AG04450 (cell line): Measurements from ENCODE around the gene SLC22A16. TPM values are rescaled to one million over a fixed set of nuclear protein-coding genes. Genes with fewer than 3 reads are reported as not detected.

ENCODE experiments used
- CTCF ChIA-PET: fragments of 300-600, 350-600 bp; formaldehyde crosslinking; extraction: SDS; loops from one replicate; lab custom pipeline; 2022; ENCODE audit warnings: antibody characterized with exemption, inconsistent platforms; lab: Charles Lee
- POLR2A ChIA-PET: fragments of 350-600 bp; formaldehyde crosslinking; extraction: SDS; loops from one replicate; lab custom pipeline; 2021; ENCODE audit warnings: antibody characterized with exemption, inconsistent platforms; lab: Yijun Ruan, JAX
- DNase-seq: peaks from one replicate; pipeline ENCODE4 v3.0.0-alpha.2; 2011; ENCODE audit warnings: low read depth, low spot score
- H3K27ac ChIP-seq: one replicate; pipeline ENCODE4 v1.5.1; 2012; ENCODE audit warnings: low read depth, low read length, control low read depth
- H3K27me3 ChIP-seq: one replicate; pipeline ENCODE4 v1.6.0; 2012; ENCODE audit warnings: low read length; ENCODE audit not compliant: control insufficient read depth, insufficient read depth
- H3K4me3 ChIP-seq: 2 replicates; pipeline ENCODE4 v1.5.1; 2011; ENCODE audit warnings: mild to moderate bottlenecking, low read depth, low read length, control low read depth
- H3K9me3 ChIP-seq: 2 replicates; pipeline ENCODE4 v1.5.1; 2012; ENCODE audit warnings: low read length; ENCODE audit not compliant: control insufficient read depth, insufficient read depth
- polyA minus RNA-seq: library from RNA; depleted of rRNA, polyadenylated mRNA; stranded (reverse); fragments of >200 nt; gene quantifications from 2 replicates; pipeline ENCODE4 v1.2.3, GENCODE V29; 2011; rRNA and poly(A)+ RNA removed
- polyA plus RNA-seq: library from polyadenylated mRNA; depleted of rRNA; stranded (reverse); fragments of >200 nt; gene quantifications from 2 replicates; pipeline ENCODE4 v1.2.3, GENCODE V29; 2011; rRNA removed
- TF ChIP-seq, protein P1 (sequence below): IDR thresholded peaks from 2 replicates; pipeline ENCODE4 v1.5.1; 2011; ENCODE audit warnings: low read depth, low read length, control low read depth, inconsistent platforms

Gene SLC22A16, protein sequence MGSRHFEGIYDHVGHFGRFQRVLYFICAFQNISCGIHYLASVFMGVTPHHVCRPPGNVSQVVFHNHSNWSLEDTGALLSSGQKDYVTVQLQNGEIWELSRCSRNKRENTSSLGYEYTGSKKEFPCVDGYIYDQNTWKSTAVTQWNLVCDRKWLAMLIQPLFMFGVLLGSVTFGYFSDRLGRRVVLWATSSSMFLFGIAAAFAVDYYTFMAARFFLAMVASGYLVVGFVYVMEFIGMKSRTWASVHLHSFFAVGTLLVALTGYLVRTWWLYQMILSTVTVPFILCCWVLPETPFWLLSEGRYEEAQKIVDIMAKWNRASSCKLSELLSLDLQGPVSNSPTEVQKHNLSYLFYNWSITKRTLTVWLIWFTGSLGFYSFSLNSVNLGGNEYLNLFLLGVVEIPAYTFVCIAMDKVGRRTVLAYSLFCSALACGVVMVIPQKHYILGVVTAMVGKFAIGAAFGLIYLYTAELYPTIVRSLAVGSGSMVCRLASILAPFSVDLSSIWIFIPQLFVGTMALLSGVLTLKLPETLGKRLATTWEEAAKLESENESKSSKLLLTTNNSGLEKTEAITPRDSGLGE
- 0.12 TPM in 1 of 2 replicates, not detected in the other for polyA plus RNA-seq
- 0.14 TPM in 1 of 2 replicates, not detected in the other for polyA minus RNA-seq

DNA sequence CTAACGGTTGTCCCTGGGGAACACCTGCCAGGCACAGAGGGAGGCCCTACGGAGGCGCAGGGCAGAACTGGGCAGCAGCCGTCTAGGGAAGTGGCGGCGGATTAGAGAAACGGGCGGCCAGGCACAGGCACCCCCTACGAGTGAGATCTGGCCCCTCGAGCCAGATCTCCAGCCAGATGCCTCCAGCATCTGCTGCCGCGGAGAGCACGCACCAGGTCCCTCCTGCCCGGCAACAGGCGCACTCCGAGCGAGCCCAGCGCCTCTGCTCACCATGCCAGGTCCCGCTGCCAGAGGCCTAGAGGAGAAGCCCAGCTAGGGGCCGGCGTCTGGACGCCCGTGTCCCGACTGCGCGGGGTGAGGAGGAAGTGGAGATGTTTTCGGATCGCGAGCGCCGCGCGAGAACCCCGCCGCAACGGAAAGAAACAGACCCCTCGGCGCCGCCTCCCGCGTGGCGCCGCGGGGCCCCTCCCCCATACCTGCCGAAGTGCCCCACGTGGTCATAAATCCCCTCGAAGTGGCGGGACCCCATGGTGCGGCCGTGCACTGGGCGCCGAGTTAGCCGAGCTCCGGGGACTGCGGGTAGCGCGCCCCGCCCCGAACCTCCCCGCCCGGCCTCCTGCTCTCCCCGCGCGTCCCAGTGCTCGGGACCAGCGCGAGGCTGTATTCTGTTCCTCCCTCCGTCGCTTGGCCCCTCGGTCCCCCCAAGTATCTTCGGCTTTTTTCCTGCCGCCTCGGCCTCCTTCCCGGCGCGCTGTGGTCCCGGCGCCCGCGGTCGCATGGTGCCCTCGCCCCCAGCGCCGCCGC is at the start of gene SLC22A16:
Gene SLC22A16, minus strand, starts transcription at position 568 of the 804 bp plus-strand sequence. Its CDS starts 39 bp downstream, at position 529.
- peak within 1 kb of the TSS; percentile 54 for H3K4me3 ChIP-seq
- H3K27me3 ChIP-seq = peaks cover 31% of the 10 kb centered on the region
- TF ChIP-seq, protein P1, sequence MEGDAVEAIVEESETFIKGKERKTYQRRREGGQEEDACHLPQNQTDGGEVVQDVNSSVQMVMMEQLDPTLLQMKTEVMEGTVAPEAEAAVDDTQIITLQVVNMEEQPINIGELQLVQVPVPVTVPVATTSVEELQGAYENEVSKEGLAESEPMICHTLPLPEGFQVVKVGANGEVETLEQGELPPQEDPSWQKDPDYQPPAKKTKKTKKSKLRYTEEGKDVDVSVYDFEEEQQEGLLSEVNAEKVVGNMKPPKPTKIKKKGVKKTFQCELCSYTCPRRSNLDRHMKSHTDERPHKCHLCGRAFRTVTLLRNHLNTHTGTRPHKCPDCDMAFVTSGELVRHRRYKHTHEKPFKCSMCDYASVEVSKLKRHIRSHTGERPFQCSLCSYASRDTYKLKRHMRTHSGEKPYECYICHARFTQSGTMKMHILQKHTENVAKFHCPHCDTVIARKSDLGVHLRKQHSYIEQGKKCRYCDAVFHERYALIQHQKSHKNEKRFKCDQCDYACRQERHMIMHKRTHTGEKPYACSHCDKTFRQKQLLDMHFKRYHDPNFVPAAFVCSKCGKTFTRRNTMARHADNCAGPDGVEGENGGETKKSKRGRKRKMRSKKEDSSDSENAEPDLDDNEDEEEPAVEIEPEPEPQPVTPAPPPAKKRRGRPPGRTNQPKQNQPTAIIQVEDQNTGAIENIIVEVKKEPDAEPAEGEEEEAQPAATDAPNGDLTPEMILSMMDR = no peak
- H3K27ac ChIP-seq = no peak within 1 kb of the TSS
- DNase-seq = no peak
- CTCF ChIA-PET = no interaction called here
- no peaks in the 10 kb centered on the region; the same call in 1 of the 2 replicates for H3K9me3 ChIP-seq
- POLR2A ChIA-PET = no interaction called here

DNA sequence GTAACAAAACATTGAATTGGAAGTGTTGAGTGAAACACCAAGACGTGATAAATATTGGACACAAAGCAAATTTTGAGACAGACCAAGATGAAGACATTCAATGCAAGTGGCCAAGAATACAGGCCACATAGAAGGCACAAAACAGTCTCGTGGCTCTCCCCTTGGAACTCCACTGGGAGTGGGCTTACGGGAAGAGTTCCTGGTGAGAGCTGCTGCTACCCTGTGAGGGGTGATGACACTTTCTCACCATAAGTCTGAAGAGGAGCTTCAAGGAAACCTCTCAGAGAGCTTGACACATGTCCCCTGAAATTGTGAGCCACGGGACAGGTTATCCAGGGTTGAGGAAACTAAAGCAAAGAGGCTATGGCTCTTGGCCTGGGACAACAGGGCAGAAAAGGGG is 48.6 kb upstream of the SLC22A16 start:
- ChIA-PET CTCF (no interaction called here), POLR2A (no interaction called here)
- Histone ChIP-seq H3K27me3 (no peaks in the 10 kb centered on the region), H3K9me3 (no peaks in the 10 kb centered on the region), H3K4me3 (no peak overlapping the region), H3K27ac (no peak overlapping the region)
- TF ChIP-seq, protein P1 = no peak
- no peak for DNase-seq

DNA sequence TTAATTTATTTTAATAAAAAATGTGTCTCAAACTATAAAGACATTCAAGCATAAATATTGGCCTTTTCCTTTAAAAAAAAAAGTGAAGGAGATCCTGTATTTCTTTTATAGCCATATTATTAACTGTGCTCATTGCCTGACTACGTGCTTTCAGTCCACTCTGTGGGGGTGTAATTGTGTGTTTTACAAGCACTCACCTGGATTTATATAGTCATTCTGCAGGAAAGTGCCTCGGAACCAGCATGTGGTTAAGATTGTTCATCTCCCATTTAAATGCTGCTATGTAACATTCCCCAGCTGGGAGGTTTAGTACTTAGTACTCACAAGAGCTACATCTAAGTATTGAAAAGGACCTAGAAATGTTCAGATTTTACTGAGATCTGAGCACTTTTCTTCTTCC is 47.9 kb upstream of the SLC22A16 start:
- CTCF ChIA-PET = no interaction called here

DNA sequence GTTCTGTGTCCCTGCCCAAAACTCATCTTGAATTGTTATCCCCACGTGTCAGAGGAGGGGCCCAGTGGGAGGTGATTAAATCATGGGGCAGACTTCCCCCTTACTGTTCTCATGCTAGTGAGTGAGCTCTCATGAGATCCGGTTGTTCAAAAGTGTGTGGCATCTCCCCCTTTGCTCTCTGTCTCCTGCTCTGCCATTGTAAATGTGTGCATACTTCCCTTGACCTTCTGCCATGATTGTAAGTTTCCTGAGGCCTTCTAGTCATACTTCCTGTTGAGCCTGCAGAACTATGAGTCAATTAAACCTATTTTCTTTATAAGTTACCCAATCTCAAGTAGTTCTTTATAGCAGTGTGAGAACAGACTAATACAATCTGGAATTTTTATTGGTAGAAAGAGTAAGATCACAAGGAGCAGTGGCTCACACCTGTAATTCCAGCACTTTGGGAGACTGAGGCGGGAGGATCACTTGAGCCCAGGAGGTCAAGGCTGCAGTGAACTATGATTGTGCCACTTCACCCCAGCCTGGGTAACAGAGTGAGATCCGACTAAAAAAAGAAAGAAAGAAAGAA is 47.1 kb upstream of the SLC22A16 start:
- TF ChIP-seq, protein P1 = no peak
- ChIA-PET POLR2A (no interaction called here), CTCF (no interaction called here)

More for the DNA sequence above, 47.9 kb upstream of the SLC22A16 start:
- Histone ChIP-seq H3K27me3 (no peaks in the 10 kb centered on the region), H3K4me3 (no peak overlapping the region), H3K9me3 (no peaks in the 10 kb centered on the region), H3K27ac (no peak overlapping the region)
- DNase-seq = no peak
- TF ChIP-seq, protein P1 = no peak
- POLR2A ChIA-PET = no interaction called here

More for the DNA sequence above, 47.1 kb upstream of the SLC22A16 start:
- no peaks in the 10 kb centered on the region for H3K9me3 ChIP-seq
- H3K4me3 ChIP-seq = no peak overlapping the region
- no peaks in the 10 kb centered on the region for H3K27me3 ChIP-seq
- H3K27ac ChIP-seq = no peak overlapping the region
- DNase-seq = no peak
